Adrenal gland (tissue), 5 donors: Measurements from ENCODE around the gene MDFI.

Experiments used
- POLR2A ChIP-seq, 2 donors: fragments of 450-650 bp; IDR thresholded peaks; one replicate each; pipeline ENCODE4 v1.6.1; 2017; ENCODE audit warnings: antibody characterized with exemption in 2 of 2, mild to moderate bottlenecking in 2 of 2, moderate library complexity in 1 of 2
- TF ChIP-seq, protein P1 (sequence below), 6 experiments: fragments of 450-650 bp in 4 of 6; fragments of 200-600 bp in 2 of 6; sonication (generic) in 1 of 6; IDR thresholded peaks; 1 replicate in 5 of 6; 2 replicates in 1 of 6; pipeline versions ENCODE4 v1.5.1 to v1.8.0; 2016 to 2021; ENCODE audit warnings: antibody characterized with exemption in 6 of 6, mild to moderate bottlenecking in 2 of 6, moderate library complexity in 1 of 6
- donor health status: DM: no; HTN: no; CAD: no.

DNA sequence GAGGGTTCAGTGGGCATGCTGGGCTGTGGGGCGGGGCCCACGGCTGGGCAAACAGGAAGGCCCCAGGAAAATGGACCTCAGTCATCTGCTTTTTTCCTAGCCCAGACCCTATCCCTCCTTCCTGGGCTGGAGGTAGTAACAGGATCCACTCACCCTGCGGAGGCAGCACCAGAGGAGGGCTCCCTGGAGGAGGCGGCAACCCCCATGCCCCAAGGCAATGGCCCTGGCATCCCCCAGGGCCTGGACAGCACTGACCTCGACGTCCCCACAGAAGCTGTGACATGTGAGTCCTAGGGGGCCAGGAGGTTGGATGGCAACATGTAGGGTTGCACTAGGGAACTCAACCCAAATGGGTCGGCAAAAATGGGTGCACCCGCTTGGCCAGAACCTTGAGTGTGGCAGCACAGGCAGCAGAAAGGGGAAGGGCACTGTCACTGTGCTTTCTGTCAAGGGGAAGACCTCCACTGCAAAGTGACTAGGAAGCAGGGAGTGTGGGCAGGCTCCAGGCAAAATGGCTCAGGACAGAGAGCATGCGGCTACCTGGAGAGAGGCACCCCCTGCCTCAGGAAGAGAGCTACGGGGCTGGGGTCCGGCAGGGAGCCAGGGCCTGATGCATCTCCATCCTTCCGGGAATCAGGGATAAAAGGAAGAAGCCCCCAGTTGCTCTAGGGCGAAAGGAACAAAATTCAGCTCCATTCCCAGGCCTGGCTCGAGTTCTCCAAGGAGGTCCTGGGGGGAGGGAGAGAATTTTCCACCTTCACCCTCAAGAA, 7.9 kb downstream of the MDFI start:
- TF ChIP-seq, protein P1, sequence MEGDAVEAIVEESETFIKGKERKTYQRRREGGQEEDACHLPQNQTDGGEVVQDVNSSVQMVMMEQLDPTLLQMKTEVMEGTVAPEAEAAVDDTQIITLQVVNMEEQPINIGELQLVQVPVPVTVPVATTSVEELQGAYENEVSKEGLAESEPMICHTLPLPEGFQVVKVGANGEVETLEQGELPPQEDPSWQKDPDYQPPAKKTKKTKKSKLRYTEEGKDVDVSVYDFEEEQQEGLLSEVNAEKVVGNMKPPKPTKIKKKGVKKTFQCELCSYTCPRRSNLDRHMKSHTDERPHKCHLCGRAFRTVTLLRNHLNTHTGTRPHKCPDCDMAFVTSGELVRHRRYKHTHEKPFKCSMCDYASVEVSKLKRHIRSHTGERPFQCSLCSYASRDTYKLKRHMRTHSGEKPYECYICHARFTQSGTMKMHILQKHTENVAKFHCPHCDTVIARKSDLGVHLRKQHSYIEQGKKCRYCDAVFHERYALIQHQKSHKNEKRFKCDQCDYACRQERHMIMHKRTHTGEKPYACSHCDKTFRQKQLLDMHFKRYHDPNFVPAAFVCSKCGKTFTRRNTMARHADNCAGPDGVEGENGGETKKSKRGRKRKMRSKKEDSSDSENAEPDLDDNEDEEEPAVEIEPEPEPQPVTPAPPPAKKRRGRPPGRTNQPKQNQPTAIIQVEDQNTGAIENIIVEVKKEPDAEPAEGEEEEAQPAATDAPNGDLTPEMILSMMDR (IDR thresholded peaks at IDR 0.05) = no peak
- no peak for TF ChIP-seq POLR2A (IDR thresholded peaks at IDR 0.05)
